AG20443 (cell line): Measurements from ENCODE around the gene TSPAN16.
A peak's percentile ranks its signal among the peaks of the same experiment; 100 is the strongest.

ENCODE experiments used
- DNase-seq: peaks from one replicate; pipeline ENCODE4 v3.0.0; 2012; ENCODE audit warnings: low spot score, mixed read lengths

The TSPAN16 gene

DNA sequence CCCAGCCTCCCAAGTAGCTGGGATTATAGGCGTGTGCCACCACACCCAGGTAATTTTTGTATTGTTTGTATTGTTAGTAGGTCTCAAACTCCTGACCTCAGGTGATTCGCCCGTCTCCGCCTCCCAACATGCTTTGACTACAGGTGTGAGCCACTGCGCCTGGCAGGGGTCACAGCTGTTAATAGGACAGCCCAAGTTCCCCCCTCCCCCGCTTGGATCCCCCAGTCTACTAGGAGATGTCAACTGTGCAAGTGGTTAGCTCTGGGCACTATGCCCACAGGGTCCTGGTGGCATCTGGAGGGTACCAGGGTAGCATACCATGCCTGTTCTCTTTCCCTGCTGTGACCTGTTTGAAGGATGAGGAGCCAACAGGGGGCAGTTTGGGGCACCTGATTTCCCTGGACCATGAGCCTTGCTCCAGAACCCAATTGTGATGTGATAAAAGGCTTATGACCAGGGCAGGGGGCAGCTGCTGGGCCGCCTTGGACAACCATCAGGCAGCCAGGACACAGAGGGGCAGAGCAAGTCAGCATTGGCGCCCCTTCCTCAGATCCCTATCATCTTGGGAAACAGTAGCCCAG, at the start of gene TSPAN16:
Gene TSPAN16, plus strand, starts transcription at position 496 of the 581 bp plus-strand sequence. CDS start 138 bp downstream, outside the sequence.
- no peak for DNase-seq

DNA sequence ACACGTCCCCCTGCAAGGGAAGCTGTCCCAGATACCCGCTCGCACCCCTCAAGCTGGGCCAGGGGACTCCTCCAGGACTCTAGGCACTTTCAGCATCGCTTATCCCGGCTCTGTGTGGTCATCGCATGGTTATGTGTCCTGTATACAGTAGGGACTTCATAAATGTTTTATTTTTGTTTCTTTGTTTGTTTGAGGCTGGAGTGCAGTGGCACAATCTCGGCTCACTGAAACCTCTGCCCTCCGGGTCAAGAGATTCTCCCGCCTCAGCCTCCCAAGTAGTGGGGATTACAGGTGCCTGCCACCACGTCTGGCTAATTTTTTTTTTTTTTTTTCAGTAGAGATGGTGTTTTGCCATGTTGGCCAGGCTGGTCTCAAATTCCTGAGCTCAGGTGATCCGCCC, 49.0 kb upstream of the TSPAN16 start:
- no peak for DNase-seq

DNA sequence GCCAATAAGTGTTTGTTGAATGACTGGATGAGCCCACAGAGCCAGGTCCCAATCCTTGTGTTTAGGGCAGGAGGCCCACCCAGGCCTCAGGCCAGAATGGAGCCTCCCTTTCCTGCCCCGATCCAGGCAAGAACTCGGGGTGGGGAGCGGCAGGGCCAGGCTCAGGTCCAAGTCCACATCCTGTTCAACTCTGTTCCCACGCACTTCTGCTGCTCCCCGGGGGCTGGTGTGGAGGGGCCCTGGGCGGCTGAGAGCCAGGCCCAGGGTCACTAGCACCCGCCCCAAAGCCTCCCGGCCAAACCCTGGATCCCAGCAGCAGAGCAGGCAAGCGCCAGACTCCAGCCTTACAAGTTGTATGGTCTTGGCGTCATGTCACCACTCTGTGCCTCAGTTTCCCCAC, 48.6 kb upstream of the TSPAN16 start:
- DNase-seq = no peak

DNA sequence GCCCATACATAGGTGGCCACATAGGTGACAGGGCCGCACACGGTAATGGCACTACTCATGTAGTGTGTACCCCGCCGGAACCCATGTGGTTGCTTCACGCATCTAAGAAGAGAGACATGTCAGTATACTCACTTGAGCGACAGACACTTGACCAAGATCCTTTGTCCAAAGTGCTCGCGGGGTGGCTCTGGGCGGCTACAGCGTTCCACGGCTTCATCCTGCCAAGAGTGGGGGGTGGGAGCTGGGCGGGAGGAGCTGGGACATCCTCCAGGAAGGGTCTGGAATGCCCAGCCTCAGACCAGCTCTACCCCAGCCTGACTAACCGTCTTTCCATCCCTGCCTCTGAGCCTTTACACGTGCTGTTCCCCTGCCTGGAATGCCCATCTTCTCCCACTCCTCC, 48.0 kb upstream of the TSPAN16 start:
- no peak for DNase-seq

GRCh38 chr19:11248852-11249251, 47.1 kb upstream of the TSPAN16 start:
- DNase-seq = no peak

GRCh38 chr19:11251217-11251616, 44.7 kb upstream of the TSPAN16 start:
- DNase-seq = no peak

DNA sequence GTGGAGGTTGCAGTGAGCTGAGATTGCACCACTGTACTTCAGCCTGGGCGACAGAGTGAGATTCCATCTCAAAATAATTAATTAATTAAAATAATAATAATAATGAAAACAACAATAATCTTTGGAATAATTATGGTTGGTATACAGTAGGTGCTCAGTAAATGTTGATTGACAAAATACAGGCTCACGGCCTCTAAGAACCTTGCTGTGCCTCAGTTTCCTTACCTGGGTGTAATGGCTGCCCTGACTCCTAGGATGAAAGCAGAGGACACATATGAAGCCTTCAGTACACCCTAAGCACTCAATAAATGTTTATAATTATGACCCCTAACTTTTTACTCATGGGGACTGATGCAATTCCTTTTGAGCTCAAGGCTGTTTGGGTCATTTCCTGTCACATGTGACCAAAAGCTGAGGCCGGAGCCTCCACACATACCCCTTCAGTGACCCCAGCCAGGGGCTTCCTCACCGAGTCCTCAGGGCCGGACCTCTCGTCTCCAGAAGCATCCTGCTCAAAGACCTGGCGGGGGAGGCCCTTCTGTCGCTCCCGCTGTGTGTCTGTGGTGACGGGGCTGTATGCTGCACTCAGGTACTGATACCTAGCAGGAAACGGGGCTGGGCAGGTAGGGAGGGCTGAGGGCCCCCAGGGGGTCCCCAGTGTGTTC, 44.2 kb upstream of the TSPAN16 start:
- no peak for DNase-seq

DNA sequence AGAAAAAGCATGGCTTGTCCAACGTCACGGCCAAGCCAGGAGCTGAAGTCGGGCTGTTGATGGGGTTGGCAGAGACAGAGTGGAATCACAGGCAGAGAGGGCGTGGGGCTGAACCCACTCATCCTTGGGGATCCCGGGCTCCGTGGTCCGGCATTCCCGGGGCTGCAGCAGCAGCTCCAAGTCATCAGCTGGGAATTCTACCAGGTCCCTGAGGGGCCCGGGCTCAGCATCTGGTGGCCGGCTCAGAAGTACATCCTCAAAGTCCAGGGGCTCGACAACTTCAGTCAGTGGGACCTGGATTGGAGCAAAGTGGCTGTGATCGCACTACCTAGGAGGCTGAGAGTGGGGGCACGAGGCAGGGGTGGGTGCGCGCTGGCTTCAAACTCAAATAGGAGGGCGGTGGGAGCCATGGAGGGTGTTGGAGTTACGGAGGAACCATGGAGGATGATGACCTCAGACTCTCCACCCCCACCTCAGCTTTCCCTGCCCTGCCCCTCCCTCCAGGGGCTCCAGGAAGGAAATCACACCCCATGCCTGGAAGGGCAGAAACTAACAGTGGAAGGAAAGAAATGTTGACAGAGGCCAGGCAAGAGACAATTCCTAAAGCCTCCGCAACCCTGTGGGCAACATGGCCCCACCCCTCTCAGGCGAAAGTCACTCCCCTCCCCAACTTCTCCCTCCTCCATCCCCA, 43.1 kb upstream of the TSPAN16 start:
- no peak for DNase-seq

GRCh38 chr19:11254666-11255065, 41.3 kb upstream of the TSPAN16 start:
- no peak for DNase-seq

DNA sequence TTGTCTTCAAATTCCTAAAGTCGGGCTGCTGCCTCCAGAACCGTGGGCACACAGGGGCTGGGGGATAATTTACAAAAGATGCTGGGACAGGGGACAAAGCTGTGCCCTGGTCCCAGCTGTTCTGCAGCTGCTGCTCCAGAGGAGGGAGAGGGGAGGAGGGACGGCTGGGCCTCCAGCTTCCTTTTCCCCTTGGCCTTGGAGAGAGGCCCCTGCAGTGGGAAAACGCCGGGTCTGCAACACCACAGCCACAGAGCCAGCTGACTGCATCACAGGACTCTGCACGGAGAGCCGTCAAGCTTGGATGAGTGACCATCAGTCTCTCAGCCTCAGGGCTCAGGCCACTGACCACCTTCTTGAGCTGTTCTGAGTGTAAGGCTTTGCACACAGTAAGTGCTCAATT, 39.8 kb upstream of the TSPAN16 start:
- DNase-seq = no peak

GRCh38 chr19:11257846-11258380, 38.0 kb upstream of the TSPAN16 start:
- DNase-seq = no peak

DNA sequence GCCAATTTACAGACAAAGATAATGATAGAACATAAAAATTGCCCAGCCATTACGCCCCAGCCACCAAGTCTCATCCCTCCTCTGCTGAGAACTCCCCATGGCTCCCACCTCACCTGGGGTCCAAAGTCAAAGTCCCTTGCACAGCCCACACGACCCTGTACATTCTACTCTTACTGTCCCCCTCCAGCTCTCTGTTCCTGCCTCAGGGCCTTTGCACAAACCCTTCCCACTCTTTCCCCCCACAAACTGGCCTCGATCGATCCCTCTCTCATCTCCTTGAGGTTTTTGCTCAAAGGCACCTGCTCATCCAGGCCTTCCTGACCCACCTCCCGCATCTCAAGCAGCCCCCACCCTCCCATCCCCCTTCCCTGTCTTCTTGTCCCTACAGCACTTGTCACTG, 35.0 kb upstream of the TSPAN16 start:
- no peak for DNase-seq

DNA sequence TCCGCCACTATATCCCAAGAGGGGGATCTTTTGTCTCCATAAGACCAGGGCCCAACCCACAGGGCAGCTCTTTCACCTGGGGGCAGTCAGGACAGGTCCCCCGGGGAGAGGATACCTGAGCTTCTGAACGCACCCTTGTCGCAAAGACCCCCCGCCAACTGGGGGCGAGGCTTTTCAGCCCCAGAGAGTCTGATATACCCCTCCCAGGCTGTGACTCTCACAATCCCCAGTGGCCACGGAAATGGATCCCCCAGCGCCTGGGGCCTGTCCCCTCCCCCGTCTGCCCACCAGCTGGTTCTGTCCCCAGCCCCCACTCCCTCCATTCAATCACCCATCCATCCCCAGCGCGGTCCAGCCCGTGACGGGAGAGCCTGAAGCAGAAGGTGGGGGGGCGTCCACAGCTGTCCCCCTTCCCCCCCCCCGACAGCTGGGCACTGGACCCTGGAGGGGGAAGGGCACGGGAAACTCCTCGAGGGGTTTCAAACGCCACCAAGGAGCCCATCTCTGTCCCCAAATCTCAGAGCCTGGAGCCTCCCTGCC, 34.5 kb upstream of the TSPAN16 start:
- no peak for DNase-seq

GRCh38 chr19:11261971-11262839, 33.8 kb upstream of the TSPAN16 start, which contains the start of gene DOCK6:
DOCK6 (minus strand) TSS chr19:11262524; CDS start chr19:11262440, 84 bp downstream.
- DNase-seq = peak; percentile 92

GRCh38 chr19:11263726-11264125, 32.2 kb upstream of the TSPAN16 start:
- DNase-seq = no peak

- no peak for DNase-seq
Observed at GRCh38 chr19:11264452-11265176, 31.3 kb upstream of the TSPAN16 start.

DNA sequence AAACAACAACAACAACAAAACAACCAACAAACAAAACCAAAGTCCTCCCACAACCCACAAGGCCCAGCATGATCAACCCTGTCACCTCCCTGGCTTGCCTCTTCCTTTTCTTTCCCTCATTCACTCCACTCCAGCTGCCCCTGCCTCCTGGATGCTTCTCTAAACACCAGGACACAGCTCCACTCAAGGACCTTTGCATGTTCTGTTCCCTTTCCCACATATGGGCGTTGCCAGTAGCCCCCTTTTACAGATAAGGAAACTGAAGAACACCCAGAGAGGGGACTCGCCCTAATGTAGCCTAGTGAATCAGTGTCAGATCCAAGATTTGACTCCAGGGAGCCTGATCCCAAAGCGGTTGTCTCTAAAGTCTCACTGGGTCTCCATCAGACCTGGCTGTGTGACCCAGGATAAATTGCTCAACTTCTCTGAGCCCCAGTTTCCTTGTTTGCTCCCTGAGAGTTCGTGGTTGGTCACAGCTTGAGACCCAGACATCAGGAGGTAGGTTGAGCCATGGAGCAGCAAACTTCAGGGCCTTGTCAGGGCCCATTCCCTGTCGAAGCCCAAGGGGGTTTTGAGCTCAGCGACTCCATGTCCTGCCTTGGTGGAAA, 30.7 kb upstream of the TSPAN16 start:
- no peak for DNase-seq

DNA sequence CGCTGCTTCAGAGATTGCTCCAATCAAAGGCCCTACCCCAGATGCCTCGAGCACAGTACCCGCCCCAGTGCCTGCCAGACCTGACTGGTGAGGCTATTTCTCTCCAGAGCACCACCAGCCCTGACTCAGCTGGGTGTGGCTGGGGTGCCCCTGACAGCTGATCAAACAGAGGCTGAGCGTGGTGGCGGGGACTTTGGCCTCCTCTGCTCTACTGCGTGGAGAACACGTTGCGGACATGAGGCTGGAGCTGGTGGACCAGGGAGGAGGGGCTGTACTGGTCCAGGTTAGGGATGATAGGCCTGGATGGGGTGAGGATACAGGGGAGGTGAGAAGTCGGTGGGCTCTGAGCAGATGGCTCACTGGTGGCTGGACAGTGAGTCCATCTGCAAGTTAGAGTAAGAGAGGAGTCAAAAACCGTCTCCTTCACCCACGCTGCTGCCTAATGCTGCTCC, 30.1 kb upstream of the TSPAN16 start:
- DNase-seq = peak; percentile 46

- no peak for DNase-seq
Observed at GRCh38 chr19:11267316-11268085, 28.5 kb upstream of the TSPAN16 start.

GRCh38 chr19:11268783-11269267, 27.1 kb upstream of the TSPAN16 start:
- DNase-seq = no peak
